Measurements from ENCODE around the gene ITGA2.

DNA sequence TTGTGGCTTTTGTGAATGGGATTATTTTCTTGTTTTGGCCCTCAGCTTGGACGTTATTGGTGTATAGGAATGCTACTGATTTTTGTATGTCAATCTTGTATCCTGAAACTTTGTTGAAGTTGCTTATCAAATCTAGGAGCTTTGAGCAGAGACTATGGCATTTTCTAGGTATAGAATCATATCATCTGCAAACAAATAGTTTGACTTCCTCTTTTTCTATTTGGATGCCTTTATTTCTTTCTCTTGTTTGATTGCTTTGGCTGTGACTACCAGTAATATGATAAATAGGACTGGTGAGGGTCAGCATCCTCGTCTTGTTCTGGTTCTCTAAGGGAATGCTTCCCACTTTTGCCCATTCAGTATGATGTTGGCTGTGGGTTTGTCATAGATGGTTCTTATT lies 24.7 kb downstream of the ITGA2 start:
- TF ChIP-seq, protein P1, sequence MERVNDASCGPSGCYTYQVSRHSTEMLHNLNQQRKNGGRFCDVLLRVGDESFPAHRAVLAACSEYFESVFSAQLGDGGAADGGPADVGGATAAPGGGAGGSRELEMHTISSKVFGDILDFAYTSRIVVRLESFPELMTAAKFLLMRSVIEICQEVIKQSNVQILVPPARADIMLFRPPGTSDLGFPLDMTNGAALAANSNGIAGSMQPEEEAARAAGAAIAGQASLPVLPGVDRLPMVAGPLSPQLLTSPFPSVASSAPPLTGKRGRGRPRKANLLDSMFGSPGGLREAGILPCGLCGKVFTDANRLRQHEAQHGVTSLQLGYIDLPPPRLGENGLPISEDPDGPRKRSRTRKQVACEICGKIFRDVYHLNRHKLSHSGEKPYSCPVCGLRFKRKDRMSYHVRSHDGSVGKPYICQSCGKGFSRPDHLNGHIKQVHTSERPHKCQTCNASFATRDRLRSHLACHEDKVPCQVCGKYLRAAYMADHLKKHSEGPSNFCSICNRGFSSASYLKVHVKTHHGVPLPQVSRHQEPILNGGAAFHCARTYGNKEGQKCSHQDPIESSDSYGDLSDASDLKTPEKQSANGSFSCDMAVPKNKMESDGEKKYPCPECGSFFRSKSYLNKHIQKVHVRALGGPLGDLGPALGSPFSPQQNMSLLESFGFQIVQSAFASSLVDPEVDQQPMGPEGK (CRISPR knock-in tag; IDR thresholded peaks at IDR 0.05; ENCODE audit: borderline replicate concordance): no peak
- no peak for TF ChIP-seq ARNTL (CRISPR knock-in tag; IDR thresholded peaks at IDR 0.05; ENCODE audit: borderline replicate concordance, low read depth)
- no peak for TF ChIP-seq ZNF8 (CRISPR knock-in tag; IDR thresholded peaks at IDR 0.05)
- TF ChIP-seq, protein P2, sequence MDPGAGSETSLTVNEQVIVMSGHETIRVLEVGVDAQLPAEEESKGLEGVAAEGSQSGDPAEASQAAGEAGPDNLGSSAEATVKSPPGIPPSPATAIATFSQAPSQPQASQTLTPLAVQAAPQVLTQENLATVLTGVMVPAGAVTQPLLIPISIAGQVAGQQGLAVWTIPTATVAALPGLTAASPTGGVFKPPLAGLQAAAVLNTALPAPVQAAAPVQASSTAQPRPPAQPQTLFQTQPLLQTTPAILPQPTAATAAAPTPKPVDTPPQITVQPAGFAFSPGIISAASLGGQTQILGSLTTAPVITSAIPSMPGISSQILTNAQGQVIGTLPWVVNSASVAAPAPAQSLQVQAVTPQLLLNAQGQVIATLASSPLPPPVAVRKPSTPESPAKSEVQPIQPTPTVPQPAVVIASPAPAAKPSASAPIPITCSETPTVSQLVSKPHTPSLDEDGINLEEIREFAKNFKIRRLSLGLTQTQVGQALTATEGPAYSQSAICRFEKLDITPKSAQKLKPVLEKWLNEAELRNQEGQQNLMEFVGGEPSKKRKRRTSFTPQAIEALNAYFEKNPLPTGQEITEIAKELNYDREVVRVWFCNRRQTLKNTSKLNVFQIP (CRISPR knock-in tag; IDR thresholded peaks at IDR 0.05; ENCODE audit: borderline replicate concordance, low read depth): no peak
- no peak for TF ChIP-seq ZNF70 (CRISPR knock-in tag; IDR thresholded peaks at IDR 0.05)
- TF ChIP-seq ISL1 (CRISPR knock-in tag; IDR thresholded peaks at IDR 0.05): no peak
- TF ChIP-seq, protein P3, sequence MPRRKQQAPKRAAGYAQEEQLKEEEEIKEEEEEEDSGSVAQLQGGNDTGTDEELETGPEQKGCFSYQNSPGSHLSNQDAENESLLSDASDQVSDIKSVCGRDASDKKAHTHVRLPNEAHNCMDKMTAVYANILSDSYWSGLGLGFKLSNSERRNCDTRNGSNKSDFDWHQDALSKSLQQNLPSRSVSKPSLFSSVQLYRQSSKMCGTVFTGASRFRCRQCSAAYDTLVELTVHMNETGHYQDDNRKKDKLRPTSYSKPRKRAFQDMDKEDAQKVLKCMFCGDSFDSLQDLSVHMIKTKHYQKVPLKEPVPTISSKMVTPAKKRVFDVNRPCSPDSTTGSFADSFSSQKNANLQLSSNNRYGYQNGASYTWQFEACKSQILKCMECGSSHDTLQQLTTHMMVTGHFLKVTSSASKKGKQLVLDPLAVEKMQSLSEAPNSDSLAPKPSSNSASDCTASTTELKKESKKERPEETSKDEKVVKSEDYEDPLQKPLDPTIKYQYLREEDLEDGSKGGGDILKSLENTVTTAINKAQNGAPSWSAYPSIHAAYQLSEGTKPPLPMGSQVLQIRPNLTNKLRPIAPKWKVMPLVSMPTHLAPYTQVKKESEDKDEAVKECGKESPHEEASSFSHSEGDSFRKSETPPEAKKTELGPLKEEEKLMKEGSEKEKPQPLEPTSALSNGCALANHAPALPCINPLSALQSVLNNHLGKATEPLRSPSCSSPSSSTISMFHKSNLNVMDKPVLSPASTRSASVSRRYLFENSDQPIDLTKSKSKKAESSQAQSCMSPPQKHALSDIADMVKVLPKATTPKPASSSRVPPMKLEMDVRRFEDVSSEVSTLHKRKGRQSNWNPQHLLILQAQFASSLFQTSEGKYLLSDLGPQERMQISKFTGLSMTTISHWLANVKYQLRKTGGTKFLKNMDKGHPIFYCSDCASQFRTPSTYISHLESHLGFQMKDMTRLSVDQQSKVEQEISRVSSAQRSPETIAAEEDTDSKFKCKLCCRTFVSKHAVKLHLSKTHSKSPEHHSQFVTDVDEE (CRISPR knock-in tag; IDR thresholded peaks at IDR 0.05): no peak
- no peak for TF ChIP-seq CSRNP3 (CRISPR knock-in tag; IDR thresholded peaks at IDR 0.05)

Measured in SK-N-SH treated with all-trans-retinoic acid at 6 μM for 48 hours (cell line).